ENCODE data around the gene CAMSAP2.
A peak's percentile ranks its signal among the peaks of the same experiment; 100 is the strongest.
"Not testable (repeated sequence)": the region's sequence is repeated elsewhere in the genome, so short reads cannot be mapped to it uniquely, and the experiment has no call there.

Gene CAMSAP2

GRCh38 chr1:200784576-200784975 is 45.9 kb downstream of the CAMSAP2 start:
- peak; percentile 61 for DNase-seq (ENCODE audit: low read depth)

- DNase-seq (ENCODE audit: low read depth), result no peak
These were observed 48.1 kb downstream of the CAMSAP2 start for GRCh38 chr1:200786788-200787187.

GRCh38 chr1:200787896-200788387 is 49.2 kb downstream of the CAMSAP2 start:
- no peak for DNase-seq (ENCODE audit: low read depth)

- not testable (repeated sequence) for DNase-seq (ENCODE audit: low read depth)
These were observed 52.3 kb downstream of the CAMSAP2 start for GRCh38 chr1:200791012-200791411.

GRCh38 chr1:200793677-200794076 is 55.0 kb downstream of the CAMSAP2 start:
- DNase-seq (ENCODE audit: low read depth), result no peak

GRCh38 chr1:200794506-200795065 is 55.9 kb downstream of the CAMSAP2 start:
- DNase-seq (ENCODE audit: low read depth), result no peak

- no peak for DNase-seq (ENCODE audit: low read depth)
These were observed 56.5 kb downstream of the CAMSAP2 start for GRCh38 chr1:200795156-200795555.

- DNase-seq (ENCODE audit: low read depth), result no peak
These were observed 63.3 kb downstream of the CAMSAP2 start for GRCh38 chr1:200802042-200802441.

- peak; percentile 75 for DNase-seq (ENCODE audit: low read depth)
These were observed 64.3 kb downstream of the CAMSAP2 start for GRCh38 chr1:200802865-200803512.

- no peak for DNase-seq (ENCODE audit: low read depth)
These were observed 67.0 kb downstream of the CAMSAP2 start for GRCh38 chr1:200805719-200806118.

- DNase-seq (ENCODE audit: low read depth), result no peak
These were observed 70.2 kb downstream of the CAMSAP2 start for GRCh38 chr1:200808846-200809245.

GRCh38 chr1:200811704-200812103 is 73.0 kb downstream of the CAMSAP2 start:
- no peak for DNase-seq (ENCODE audit: low read depth)

- DNase-seq (ENCODE audit: low read depth), result not testable (repeated sequence)
These were observed 78.0 kb downstream of the CAMSAP2 start for GRCh38 chr1:200816624-200817224.

GRCh38 chr1:200818248-200818647 is 79.6 kb downstream of the CAMSAP2 start:
- no peak for DNase-seq (ENCODE audit: low read depth)

GRCh38 chr1:200819726-200820125 is 81.0 kb downstream of the CAMSAP2 start:
- no peak for DNase-seq (ENCODE audit: low read depth)

GRCh38 chr1:200831091-200831490 is 92.4 kb downstream of the CAMSAP2 start:
- no peak for DNase-seq (ENCODE audit: low read depth)

- no peak for DNase-seq (ENCODE audit: low read depth)
These were observed 95.7 kb downstream of the CAMSAP2 start for GRCh38 chr1:200834383-200834782.

GRCh38 chr1:200836213-200836612 is 97.5 kb downstream of the CAMSAP2 start:
- DNase-seq (ENCODE audit: low read depth), result no peak

GRCh38 chr1:200837931-200838571 is 99.4 kb downstream of the CAMSAP2 start:
- peak; percentile 47 for DNase-seq (ENCODE audit: low read depth)

- DNase-seq (ENCODE audit: low read depth), result peak; percentile 70
These were observed 100.2 kb downstream of the CAMSAP2 start for GRCh38 chr1:200838676-200839445.

- no peak for DNase-seq (ENCODE audit: low read depth)
These were observed 106.7 kb downstream of the CAMSAP2 start for GRCh38 chr1:200845360-200845759.

- DNase-seq (ENCODE audit: low read depth), result no peak
These were observed 107.7 kb downstream of the CAMSAP2 start for GRCh38 chr1:200846398-200846797.
